Stimulated activated CD4-positive, alpha-beta T cell treated with anti-CD3 and anti-CD28 coated beads, Interleukin-4, amount 100 ng/mL, for 4 hours (primary cell): ENCODE measurements around the gene ZSWIM8.
"Not testable (repeated sequence)": the region's sequence is repeated elsewhere in the genome, so short reads cannot be mapped to it uniquely, and the experiment has no call there.

Experiments
- DNase-seq, 2 experiments: peaks; one replicate each; pipeline ENCODE4 v3.0.0-alpha.2; 2020

ZSWIM8 gene

GRCh38 chr10:73785211-73785720, at the start of gene ZSWIM8:
Gene ZSWIM8 (plus strand): TSS chr10:73785606. CDS start chr10:73785879, 273 bp downstream.
- peak; percentile 78 to 81 for DNase-seq

GRCh38 chr10:73740501-73741254, 44.7 kb upstream of the ZSWIM8 start:
- not testable (repeated sequence) for DNase-seq

GRCh38 chr10:73742454-73742734, 43.0 kb upstream of the ZSWIM8 start:
- DNase-seq, result no peak

- no peak for DNase-seq
Observed at GRCh38 chr10:73743327-73743904, 42.0 kb upstream of the ZSWIM8 start.

GRCh38 chr10:73743905-73744663, 41.3 kb upstream of the ZSWIM8 start, which contains the start of gene SEC24C:
Gene SEC24C (plus strand): TSS chr10:73744372. CDS start chr10:73746833, 2,461 bp downstream.
- DNase-seq, result peak; percentile 91 to 94

GRCh38 chr10:73744664-73744975, 40.8 kb upstream of the ZSWIM8 start:
- peak; percentile 51 to 54 for DNase-seq

- DNase-seq, result no peak
Observed at GRCh38 chr10:73746721-73747120, 38.7 kb upstream of the ZSWIM8 start.

- DNase-seq, result no peak
Observed at GRCh38 chr10:73750819-73751218, 34.6 kb upstream of the ZSWIM8 start.

- DNase-seq, result no peak
Observed at GRCh38 chr10:73756183-73756582, 29.2 kb upstream of the ZSWIM8 start.

- DNase-seq, result no peak
Observed at GRCh38 chr10:73758704-73759511, 26.5 kb upstream of the ZSWIM8 start.

GRCh38 chr10:73759512-73760115, 25.8 kb upstream of the ZSWIM8 start:
- DNase-seq, result no peak

- no peak for DNase-seq
Observed at GRCh38 chr10:73761781-73762180, 23.6 kb upstream of the ZSWIM8 start.

- no peak for DNase-seq
Observed at GRCh38 chr10:73762915-73763314, 22.5 kb upstream of the ZSWIM8 start.

GRCh38 chr10:73763343-73763742, 22.1 kb upstream of the ZSWIM8 start:
- no peak for DNase-seq

GRCh38 chr10:73765066-73765465, 20.3 kb upstream of the ZSWIM8 start:
- DNase-seq, result no peak

- peak; percentile 57 to 65 for DNase-seq
Observed at GRCh38 chr10:73768881-73769280, 16.5 kb upstream of the ZSWIM8 start.

GRCh38 chr10:73769396-73769795, 16.0 kb upstream of the ZSWIM8 start:
- no peak for DNase-seq

GRCh38 chr10:73771722-73772280, 13.6 kb upstream of the ZSWIM8 start:
- peak; percentile 72 to 78 for DNase-seq

- DNase-seq, result peak; percentile 75 to 78
Observed at GRCh38 chr10:73772281-73773151, 12.9 kb upstream of the ZSWIM8 start.

- DNase-seq, result peak in 1 of 2 experiments; percentile 25
Observed at GRCh38 chr10:73773152-73773879, 12.1 kb upstream of the ZSWIM8 start.
